Endothelial cell of umbilical vein (primary cell): ENCODE results near the gene EPS8. TPM values are rescaled to one million over a fixed set of nuclear protein-coding genes. Genes with fewer than 3 reads are reported as not detected.

Source experiments
- BruUV-seq: library from RNA; stranded (reverse); fragments of 400-500 nt; replicated peaks from 2 replicates; lab custom pipeline; 2021; lab: Mats Ljungman, UMichigan
- CTCF ChIA-PET: fragments of 300-600, 350-600 bp; sonication (Branson Sonifier 250); formaldehyde crosslinking; loops from one replicate; lab custom pipeline; 2021; ENCODE audit warnings: antibody characterized with exemption, inconsistent platforms; lab: Charles Lee
- POLR2A ChIA-PET: fragments of 300-600, 350-600 bp; sonication (Branson Sonifier 250); formaldehyde crosslinking; loops from one replicate; lab custom pipeline; 2021; ENCODE audit warnings: antibody characterized with exemption, inconsistent platforms; lab: Charles Lee
- DNase-seq: peaks from one replicate; pipeline ENCODE4 v3.0.0-alpha.2; 2011; ENCODE audit warnings: low read depth, low spot score
- FAIRE-seq: peaks from 2 replicates; lab custom pipeline; 2011; peaks lifted over from hg19 to GRCh38; lab: Jason Lieb, UNC
- H2AFZ ChIP-seq: 2 replicates; pipeline ENCODE4 v1.6.0; 2012; ENCODE audit warnings: low read depth, low read length, control low read depth, inconsistent platforms
- H3K27ac ChIP-seq: 2 replicates; pipeline ENCODE4 v1.5.1; 2011; ENCODE audit warnings: low read depth, mild to moderate bottlenecking, control low read depth, low read length, moderate library complexity; ENCODE audit not compliant: insufficient read depth
- H3K27me3 ChIP-seq, 2 experiments: 2 replicates each; pipeline versions ENCODE4 v1.6.0 to v1.6.1; 2011; ENCODE audit warnings: low read length in 2 of 2, mixed read lengths in 1 of 2; ENCODE audit not compliant: control insufficient read depth in 2 of 2, insufficient read depth in 2 of 2
- H3K36me3 ChIP-seq, 2 experiments: 2 replicates in 1 of 2; 3 replicates in 1 of 2; pipeline ENCODE4 v1.5.1; 2011; ENCODE audit warnings: low read length in 2 of 2, mild to moderate bottlenecking in 1 of 2, moderate library complexity in 1 of 2; ENCODE audit not compliant: control insufficient read depth in 2 of 2, insufficient read depth in 2 of 2; ENCODE audit errors: extremely low read depth in 1 of 2
- H3K4me1 ChIP-seq: 3 replicates; pipeline ENCODE4 v1.5.1; 2011; ENCODE audit warnings: mild to moderate bottlenecking, low read length; ENCODE audit not compliant: control insufficient read depth, insufficient read depth; ENCODE audit errors: extremely low read depth
- H3K4me2 ChIP-seq: 2 replicates; pipeline ENCODE4 v1.6.1; 2011; ENCODE audit warnings: low read length, control low read depth, mixed read lengths; ENCODE audit not compliant: insufficient read depth
- H3K4me3 ChIP-seq, 3 experiments: fragments of 200-600 bp in 1 of 3; sonication (generic), shearing (Covaris generic) in 1 of 3; replicated peaks in 1 of 3; 2 replicates each; pipeline ENCODE4 v1.5.1; 2011 to 2016; ENCODE audit warnings: control low read depth in 3 of 3, low read length in 3 of 3, mild to moderate bottlenecking in 2 of 3, inconsistent platforms in 1 of 3, low read depth in 1 of 3, moderate library complexity in 1 of 3; ENCODE audit not compliant: insufficient read depth in 1 of 3
- H3K79me2 ChIP-seq: 2 replicates; pipeline ENCODE4 v1.6.0; 2012; ENCODE audit warnings: low read length, inconsistent platforms; ENCODE audit not compliant: control insufficient read depth, insufficient read depth
- H3K9ac ChIP-seq: replicated peaks from 2 replicates; pipeline ENCODE3; 2011; ENCODE audit warnings: low read length, control low read depth; ENCODE audit not compliant: insufficient read depth; ENCODE audit errors: extremely low read depth
- H3K9me1 ChIP-seq: replicated peaks from 3 replicates; pipeline ENCODE4 v1.6.0; 2011; ENCODE audit warnings: mild to moderate bottlenecking, low read length; ENCODE audit not compliant: control insufficient read depth, insufficient read depth; ENCODE audit errors: extremely low read depth
- H3K9me3 ChIP-seq: replicated peaks from 2 replicates; pipeline ENCODE4 v1.5.1; 2012; ENCODE audit warnings: low read length, inconsistent platforms; ENCODE audit not compliant: control insufficient read depth, insufficient read depth
- H4K20me1 ChIP-seq: replicated peaks from 2 replicates; pipeline ENCODE3; 2011; ENCODE audit warnings: mild to moderate bottlenecking, low read length; ENCODE audit not compliant: control insufficient read depth, insufficient read depth; ENCODE audit errors: extremely low read depth
- EZH2 ChIP-seq: IDR thresholded peaks from 2 replicates; pipeline ENCODE4 v1.6.1; 2012; ENCODE audit warnings: borderline replicate concordance, low read depth, mild to moderate bottlenecking, moderate library complexity, low read length, inconsistent platforms; ENCODE audit not compliant: severe bottlenecking
- GATA2 ChIP-seq: IDR thresholded peaks from 2 replicates; pipeline ENCODE4 v1.7.0; 2011; ENCODE audit warnings: low read depth, mild to moderate bottlenecking, moderate library complexity, mixed read lengths, low read length; ENCODE audit not compliant: insufficient read length, insufficient read depth
- JUN ChIP-seq: IDR thresholded peaks from 2 replicates; pipeline ENCODE4 v1.6.1; 2011; ENCODE audit warnings: borderline replicate concordance, low read depth; ENCODE audit not compliant: insufficient read length, insufficient read depth
- POLR2A ChIP-seq: IDR thresholded peaks from 2 replicates; pipeline ENCODE4 v1.6.1; 2012; ENCODE audit warnings: low read depth, mild to moderate bottlenecking, control low read depth, low read length
- POLR2AphosphoS5 ChIP-seq: IDR thresholded peaks from 2 replicates; pipeline ENCODE4 v1.6.1; 2012; ENCODE audit warnings: low read depth, mild to moderate bottlenecking, control low read depth, low read length, moderate library complexity; ENCODE audit not compliant: insufficient read depth
- dilution Hi-C: fragments of 300-500 bp; cut with MboI; formaldehyde crosslinking; loops from one replicate; pipeline ENCODE4 v1.15.0; 2019; ENCODE audit warnings: low sequenced_read_pairs; ENCODE audit not compliant: extremely low pct_ligation_motif_present
- intact Hi-C: fragments of 100-400 bp; cut with micrococcal nuclease; formaldehyde crosslinking; loops from one replicate; pipeline ENCODE4 v1.10.0; 2022
- polyA plus RNA-seq, 4 experiments: library from polyadenylated mRNA; depleted of rRNA in 3 of 4; stranded (reverse) in 3 of 4; unstranded in 1 of 4; fragments of >200 nt; gene quantifications; 2 replicates each; pipeline versions ENCODE4 v1.2.1 to v1.2.3, GENCODE V29; 2011 to 2012; ENCODE audit warnings: missing spikeins in 1 of 4
- total RNA-seq: library from RNA; stranded (reverse); gene quantifications from 2 replicates; pipeline ENCODE4 v1.2.3, GENCODE V29; 2021
- TF ChIP-seq, protein P1 (sequence below): IDR thresholded peaks from 2 replicates; pipeline ENCODE4 v1.6.1; 2011; ENCODE audit not compliant: insufficient read depth, insufficient read length

EPS8 gene
- total and polyA plus RNA-seq, 2 donors (not counting 3 experiments of a cell fraction or from before 2014, with no cell fraction given), result 8.4 to 11.9 TPM

DNA sequence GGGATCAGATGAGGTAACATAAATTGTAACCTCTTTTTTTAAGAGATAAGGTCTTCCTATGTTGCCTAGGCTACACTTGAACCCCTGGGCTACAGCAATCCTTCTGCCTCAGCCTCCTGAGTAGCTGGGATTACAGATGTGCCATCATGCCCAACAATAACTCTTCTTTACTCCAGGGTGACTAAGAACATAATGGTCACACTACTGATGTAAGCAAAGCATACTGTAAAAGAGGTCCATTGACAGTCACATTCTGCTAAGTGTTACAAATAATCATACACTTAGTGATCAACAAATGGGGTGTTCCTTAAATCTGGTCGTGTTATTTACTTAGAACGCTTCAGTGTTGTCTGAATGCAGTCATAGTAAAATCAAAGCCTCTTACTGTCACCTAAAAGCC lies 68.9 kb downstream of the EPS8 start:
- BruUV-seq, result no TSS peak
- Histone ChIP-seq H3K79me2 (no peaks in the 10 kb centered on the region), H3K9me3 (no peaks in the 10 kb centered on the region), H3K4me2 (no peak overlapping the region), H3K27me3 (no peaks in the 10 kb centered on the region), H3K9ac (no peak overlapping the region), H3K27ac (no peak overlapping the region), H3K9me1 (no peaks in the 10 kb centered on the region), H3K4me3 (no peak overlapping the region), H4K20me1 (no peaks in the 10 kb centered on the region), H3K4me1 (peaks cover 13% of the 10 kb centered on the region), H3K36me3 (no peaks in the 10 kb centered on the region), H2AFZ (no peak overlapping the region)
- no peak for FAIRE-seq
- dilution Hi-C loops, result no loop called here
- CTCF ChIA-PET, result no interaction called here
- DNase-seq, result no peak
- POLR2A ChIA-PET, result no interaction called here
- TF ChIP-seq POLR2AphosphoS5, result no peak
- intact Hi-C loops, result no loop called here

DNA sequence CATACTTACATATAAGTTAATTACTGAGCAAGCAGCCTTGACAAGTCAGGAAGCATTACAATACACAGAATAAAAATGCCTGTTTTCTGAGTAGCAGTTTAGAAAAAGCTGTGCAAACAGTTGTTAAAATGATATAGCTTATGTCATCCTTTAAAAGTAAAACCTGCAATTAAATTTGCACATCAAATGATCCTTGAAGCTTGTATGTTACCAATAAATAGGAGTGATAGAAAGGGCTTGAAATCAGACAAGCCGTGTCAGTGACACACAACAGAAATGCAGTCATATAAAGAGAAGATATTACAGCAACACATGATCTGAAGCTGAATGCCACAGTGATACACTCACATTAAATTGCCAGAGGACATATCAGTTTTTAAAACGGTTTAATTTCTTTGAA lies 70.0 kb downstream of the EPS8 start:
- H2AFZ ChIP-seq, result no peak overlapping the region
- no TSS peak for BruUV-seq
- no peaks in the 10 kb centered on the region for H3K9me3 ChIP-seq
- no peaks in the 10 kb centered on the region for H3K79me2 ChIP-seq
- H3K9me1 ChIP-seq, result no peaks in the 10 kb centered on the region
- H4K20me1 ChIP-seq, result no peaks in the 10 kb centered on the region
- TF ChIP-seq POLR2AphosphoS5 (no peak), EZH2 (no peak), POLR2A (no peak), JUN (no peak), GATA2 (no peak)
- TF ChIP-seq, protein P1, sequence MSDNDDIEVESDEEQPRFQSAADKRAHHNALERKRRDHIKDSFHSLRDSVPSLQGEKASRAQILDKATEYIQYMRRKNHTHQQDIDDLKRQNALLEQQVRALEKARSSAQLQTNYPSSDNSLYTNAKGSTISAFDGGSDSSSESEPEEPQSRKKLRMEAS, result no peak
- no peak overlapping the region for H3K27ac ChIP-seq
- POLR2A ChIA-PET, result no interaction called here
- no peaks in the 10 kb centered on the region for H3K27me3 ChIP-seq
- FAIRE-seq, result no peak
- no peak overlapping the region for H3K4me3 ChIP-seq
- CTCF ChIA-PET, result interaction anchor here (1.1 to 1.9 kb wide), 5 partner anchors 9 to 129 kb away, joined by 3 to 6 read pairs (median 3); no protein-coding TSS in a partner anchor
- peak; percentile 21 for DNase-seq
- peaks cover 13% of the 10 kb centered on the region for H3K4me1 ChIP-seq
- dilution Hi-C loops (no loop called here), intact Hi-C loops (no loop called here)
- H3K36me3 ChIP-seq, result no peaks in the 10 kb centered on the region
- H3K4me2 ChIP-seq, result no peak overlapping the region
- no peak overlapping the region for H3K9ac ChIP-seq
